KG1 (cell line): ENCODE measurements around the gene RNU1-3.
A peak's percentile ranks its signal among the peaks of the same experiment; 100 is the strongest.
"Not testable (repeated sequence)": the region's sequence is repeated elsewhere in the genome, so short reads cannot be mapped to it uniquely, and the experiment has no call there.

Source experiments
- DNase-seq: peaks from one replicate; lab custom pipeline; 2025; lab: John Stamatoyannopoulos, UW

RNU1-3 gene

DNA sequence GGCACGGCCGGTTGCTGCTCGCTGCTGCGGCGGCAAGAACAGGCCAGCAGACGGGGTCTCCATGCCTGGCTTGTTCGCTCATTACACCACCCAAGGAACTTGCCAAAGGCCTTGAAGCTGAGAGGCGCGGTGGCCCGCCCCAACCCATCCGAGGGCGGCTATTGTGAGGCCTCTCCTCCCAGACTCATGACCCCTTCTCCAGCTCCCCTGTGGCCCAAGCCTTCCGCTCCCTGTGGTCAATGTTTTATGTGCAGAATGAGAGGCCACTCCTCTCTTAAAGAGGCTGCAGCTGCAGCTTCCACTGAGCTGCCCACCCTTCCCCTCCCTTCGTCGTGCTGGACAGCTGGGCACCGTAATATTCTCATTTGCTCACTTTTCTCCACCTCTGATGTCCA is 27.6 kb upstream of the RNU1-3 start:
- not testable (repeated sequence) for DNase-seq

DNA sequence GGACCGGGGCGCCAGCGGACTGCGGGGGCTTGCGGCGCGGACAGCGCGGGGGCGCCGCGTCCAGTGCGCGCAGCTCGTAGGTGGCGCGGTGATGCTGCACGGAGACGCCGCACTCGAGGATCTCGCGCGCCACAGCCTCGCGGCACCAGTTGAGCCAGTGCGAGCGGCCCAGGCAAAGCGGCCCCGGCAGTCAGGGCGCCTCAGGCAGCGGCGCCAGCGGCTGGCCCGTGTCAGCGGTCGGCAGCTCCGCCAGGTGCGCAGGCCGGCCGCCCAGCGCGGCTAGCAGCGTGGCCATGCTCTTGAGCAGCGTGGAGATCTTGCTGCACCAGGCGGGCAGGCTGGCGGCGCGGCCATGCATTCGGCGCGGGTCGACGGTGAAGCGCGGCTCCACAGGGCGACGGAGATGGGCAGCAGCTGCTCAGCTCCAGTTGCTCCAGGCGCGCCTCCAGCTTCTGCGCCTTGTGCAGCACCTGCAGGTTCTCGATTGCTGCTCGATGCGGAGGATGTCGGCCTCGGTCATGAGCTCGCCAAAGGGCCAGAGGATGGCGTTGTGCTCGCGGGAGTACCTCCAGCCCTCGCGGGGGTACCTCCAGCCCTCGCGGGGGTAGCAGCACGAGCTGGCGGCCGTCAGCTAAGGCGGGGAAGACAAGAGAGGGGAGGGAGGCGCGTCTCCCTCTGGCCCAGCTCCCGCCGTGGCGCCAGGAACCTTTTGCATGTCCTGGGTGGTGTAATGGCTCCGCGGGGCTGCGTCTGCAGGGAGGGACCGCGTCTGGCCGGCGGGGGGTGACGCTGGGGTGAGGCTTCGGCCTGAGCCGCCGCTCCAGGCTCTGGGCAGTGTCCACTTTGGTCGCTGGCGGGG is 26.9 kb upstream of the RNU1-3 start:
- not testable (repeated sequence) for DNase-seq

DNA sequence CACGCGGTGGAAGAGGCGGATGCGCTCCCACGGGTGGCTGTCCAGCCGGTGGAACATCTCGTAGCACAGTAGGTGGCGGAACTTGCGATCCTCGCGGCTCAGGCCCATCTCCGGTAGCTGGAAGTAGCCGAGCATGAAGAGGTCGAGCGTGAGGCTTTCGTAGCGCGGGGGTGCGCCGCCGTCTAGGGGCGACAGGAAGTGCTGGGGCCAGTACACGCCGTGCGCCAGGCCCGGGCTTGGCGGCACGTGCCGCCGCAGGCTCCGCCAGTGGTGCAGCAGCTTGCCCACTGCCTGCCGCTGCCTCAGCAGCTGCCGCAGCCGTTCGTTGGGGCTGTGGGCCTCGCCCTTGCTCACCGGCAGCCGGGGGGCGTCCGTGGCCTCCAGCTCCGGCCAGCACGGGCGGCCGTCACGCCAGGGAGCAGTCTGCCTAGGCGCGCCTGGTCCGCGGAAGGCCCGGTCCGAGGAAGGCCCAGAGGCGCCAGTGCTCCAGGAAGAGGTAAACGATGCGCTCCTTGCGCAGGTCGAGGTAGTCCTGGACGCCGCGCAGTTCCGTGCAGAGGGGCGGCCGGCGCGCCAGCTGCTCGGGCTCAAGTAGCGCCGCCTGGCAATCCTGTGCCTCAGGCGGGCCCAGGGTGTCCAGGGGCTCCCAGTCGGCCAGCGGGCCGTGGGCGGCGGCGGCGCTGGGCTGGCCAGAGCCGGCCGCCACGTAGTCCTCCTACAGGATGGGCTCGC is 26.1 kb upstream of the RNU1-3 start:
- DNase-seq, result not testable (repeated sequence)

DNA sequence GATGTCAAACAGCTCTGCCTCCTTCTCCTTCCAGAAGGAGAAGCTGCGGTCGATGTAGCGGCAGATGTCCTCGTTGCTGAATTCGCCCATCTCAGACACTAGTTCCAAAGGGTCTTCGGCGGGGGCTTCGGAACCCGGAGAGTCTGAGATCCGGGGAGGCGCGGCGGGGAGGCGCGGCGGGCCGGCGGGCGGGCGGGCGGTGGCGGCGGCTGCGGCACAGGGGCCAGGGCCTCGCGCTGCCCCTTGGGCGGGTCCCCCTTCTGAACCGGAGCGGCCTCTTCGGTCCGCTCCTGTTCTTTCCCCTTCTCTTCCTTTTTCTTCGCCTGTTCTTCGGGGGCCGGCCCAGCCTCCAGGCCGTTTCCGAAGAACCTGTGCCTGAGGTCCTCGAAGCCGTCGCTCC is 25.5 kb upstream of the RNU1-3 start:
- DNase-seq, result not testable (repeated sequence)

DNA sequence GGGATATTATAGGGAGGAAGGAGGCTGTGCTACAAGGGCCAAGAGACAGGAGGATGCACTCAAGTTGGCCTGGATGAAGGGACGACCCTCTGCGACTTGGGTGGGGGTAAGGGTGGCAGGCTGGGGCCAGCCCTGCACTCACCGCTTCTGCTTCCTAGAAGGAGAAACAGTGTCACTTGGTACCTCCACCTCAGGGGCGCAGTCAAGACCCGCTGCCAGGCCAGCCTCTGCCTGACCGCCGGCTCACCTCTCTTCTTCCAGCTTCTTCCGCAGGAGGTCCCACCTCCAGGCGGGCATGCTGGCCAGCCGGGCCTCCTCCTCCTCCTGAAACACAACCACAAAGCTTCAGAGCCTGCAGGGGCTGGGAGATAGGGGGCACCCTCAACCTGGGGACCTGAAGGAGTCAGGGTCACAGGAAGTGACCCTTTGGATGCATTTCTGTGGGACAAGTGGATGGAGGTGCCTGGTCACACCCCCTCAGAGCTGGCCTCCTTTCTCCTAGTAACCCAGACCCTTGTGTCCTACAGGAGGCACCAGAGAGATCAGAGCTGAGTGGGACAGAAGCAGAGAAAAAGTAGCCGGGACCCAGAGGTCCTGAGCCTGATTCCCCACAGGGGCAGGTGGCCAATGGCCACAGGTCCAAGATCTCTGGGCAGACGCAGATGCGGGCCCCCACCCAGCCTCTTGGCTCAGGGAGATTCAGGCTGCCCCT is 24.4 kb upstream of the RNU1-3 start:
- not testable (repeated sequence) for DNase-seq

DNA sequence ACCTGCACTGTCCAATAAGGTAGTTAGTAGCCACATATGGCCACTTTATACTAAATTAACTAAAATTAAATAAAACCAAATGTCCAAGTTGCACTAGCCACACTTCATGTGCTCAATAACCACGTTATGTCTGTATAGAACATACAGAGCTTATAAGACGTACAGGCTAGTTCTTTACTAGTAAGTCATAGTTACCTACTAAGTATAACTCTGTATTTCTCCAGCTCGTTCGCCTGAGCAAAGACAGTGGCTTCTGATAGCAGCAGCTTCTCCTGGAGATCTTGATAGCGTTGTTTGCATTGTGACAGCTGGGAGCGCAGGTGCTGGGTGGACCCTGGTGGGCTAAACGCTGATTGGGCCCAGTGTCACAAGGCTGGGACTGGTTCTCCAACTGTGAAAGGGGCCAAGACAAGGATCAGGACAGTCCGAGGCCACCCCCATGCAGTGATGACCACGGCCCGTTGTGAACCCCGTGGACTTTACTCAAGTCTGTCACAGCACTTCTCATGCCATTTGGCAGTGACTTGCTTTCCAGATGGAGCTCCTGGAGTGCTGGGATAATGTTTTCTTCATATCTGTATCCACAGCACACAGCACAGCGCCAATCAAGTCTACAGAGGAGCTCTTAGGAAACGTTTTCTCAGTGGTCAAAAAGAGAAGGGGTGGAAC is 20.5 kb upstream of the RNU1-3 start:
- DNase-seq, result not testable (repeated sequence)

DNA sequence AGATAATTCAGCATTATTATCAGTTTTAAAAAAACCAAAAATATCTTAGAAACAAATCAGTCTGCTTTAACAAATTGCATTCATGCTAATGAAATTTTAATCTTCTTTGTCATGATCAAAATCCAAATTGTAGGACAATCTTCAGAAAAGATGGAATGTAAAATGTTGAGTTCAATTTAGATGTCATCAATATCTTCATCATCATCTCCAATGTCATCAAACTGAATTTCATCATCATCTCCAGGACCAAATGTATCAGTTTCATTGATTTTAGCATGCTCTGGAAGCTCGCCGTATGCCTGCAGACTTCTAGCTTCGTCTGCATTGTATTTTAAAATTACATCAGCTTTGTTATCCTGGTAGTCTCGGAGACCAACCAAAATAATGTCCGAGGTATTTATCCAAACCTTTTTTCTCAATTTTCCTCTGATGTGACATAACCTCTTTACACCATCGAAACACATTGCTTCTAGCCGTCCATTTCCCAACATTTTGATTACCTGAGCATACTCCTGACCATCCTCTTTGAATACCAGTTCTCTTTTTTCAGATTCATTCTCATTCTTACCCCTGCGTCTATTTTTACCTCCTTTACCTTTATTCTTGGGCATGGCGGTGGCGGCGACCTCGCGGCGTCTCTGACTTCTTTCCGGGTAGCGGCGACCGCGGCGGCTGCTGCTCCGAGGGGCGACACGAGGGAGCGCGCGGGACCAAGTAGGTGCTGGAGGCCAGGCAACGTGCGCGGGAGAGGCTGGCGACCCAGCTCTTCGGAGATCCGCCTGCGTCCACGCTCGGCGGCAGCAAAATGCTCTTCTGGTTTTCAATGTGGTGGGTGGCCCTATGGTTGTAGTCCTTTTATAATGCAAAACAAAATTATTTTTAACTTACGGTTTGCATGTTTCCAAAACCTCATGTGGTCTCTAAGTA is 19.0 kb upstream of the RNU1-3 start:
- DNase-seq, result not testable (repeated sequence)

DNA sequence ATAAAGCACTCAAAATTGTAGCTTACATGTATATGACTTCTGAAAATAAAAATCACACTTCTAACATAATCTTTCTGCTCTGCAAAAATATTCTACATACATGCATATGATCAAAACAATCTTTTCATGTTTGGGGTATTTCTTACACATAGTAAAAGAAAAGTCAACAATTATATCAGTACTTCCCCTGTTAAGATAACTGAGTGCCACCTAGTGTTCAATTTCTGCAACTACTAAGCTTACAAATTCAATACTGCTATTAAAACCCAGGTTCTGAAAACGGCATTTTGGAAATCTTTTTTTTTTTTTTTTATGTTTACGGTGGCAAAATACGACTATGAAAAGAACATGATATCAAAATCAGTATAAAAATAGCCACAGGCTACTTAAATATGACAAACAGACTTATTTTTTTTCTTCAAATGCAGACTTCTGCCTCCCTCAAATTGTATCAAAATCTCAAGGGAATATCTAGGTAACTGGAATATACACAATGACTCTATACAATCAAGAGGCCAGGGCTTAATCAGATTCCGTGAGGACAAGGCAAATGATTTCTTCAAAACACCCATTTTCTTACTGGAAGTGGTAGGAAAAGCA is 18.1 kb upstream of the RNU1-3 start:
- not testable (repeated sequence) for DNase-seq

DNA sequence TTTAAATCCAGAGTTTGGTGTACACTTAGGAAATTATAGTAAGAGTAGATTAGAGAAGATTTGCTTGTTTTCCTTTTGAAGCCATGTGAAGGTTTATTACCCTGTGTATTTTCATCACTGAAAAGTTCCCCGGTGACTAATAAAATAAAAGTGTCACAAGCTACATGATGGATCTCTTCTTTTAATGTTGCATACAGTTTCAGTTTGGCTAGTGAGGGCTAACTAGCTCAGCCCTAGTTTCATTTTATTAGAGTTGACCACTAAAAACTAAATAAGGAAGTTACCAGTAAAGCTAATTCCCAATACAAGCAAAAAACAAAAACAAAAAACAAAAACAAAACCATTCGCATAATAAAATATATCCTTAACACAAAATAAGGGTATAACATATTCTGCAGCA is 17.4 kb upstream of the RNU1-3 start:
- not testable (repeated sequence) for DNase-seq

DNA sequence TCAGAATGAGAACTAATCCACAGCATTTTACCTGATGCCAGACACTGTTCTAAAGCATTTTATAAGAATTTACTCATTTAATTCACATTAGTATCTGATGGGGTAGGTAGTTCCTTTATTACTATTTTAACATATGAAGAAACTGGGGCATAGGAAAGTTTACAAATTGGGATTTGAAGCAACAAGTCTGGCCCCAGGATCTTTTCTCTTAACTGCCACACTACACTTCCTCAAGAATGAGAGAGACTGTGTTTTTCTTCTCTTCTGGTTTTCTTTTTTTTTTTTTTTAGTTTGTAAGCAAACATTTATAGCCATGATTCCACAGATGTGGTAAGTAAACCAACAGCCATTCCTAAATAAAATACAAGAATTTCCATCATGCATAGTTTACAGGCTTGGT is 16.1 kb upstream of the RNU1-3 start:
- DNase-seq, result not testable (repeated sequence)

DNA sequence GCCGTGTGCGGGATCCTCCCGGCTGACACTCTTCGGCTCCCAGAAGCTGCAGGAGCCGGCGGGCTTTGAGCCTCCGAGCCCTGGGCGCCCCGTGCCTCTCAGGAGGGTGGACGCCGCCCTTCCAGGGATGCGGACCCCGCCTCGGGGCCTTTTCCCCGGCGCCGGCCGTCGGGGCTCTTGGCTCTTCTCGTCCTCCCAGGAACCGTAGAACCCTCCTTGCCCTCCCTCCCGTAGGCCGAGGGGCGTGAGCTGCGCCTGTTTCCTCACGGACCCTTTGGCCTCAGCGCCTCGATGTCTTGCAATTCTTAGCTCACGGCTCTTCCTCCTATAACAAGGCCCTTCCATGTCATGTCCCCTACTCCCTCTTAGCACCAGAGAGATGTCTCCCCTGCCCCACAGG is 13.6 kb upstream of the RNU1-3 start:
- not testable (repeated sequence) for DNase-seq

DNA sequence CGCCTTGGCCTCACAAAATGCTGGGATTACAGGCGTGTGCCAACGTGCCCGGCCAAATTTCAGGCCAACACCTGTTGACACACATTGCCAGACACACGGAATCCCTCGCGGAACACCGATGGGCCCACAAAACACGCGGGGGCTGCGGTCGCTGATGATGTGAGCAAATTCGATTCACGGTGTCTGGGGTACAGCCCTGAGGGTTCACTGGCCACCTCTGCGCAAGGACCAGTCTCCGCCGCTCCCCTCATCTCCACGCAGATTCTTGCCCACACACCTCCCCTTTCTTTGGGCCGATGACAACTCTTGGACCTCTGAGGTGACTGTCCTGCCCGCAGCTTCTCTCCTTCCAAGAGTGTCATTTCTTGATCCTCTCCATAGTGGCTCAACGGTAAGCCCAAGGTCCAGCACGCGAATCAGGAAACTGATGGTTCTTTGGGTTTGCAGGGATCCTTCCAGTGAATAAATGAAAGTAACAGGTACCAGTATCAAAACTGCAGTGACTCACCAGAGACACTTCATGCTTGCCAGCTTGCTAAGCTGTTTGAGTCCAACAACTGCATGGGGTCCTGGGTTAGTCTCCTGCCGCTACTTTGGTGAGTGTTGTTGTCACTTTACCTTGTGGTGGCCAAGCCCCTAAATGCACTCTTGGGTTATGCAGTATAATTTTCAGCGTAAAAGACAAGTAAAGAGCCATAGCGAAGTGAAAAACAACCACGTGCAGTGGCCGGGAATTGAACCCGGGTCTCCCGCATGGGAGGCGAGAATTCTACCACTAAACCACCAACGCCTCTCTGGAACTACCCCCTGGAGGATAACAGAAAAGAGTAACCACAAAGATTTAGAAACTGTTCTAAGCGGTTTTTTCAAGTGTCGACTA is 11.0 kb upstream of the RNU1-3 start:
- DNase-seq, result peak; percentile 46

DNA sequence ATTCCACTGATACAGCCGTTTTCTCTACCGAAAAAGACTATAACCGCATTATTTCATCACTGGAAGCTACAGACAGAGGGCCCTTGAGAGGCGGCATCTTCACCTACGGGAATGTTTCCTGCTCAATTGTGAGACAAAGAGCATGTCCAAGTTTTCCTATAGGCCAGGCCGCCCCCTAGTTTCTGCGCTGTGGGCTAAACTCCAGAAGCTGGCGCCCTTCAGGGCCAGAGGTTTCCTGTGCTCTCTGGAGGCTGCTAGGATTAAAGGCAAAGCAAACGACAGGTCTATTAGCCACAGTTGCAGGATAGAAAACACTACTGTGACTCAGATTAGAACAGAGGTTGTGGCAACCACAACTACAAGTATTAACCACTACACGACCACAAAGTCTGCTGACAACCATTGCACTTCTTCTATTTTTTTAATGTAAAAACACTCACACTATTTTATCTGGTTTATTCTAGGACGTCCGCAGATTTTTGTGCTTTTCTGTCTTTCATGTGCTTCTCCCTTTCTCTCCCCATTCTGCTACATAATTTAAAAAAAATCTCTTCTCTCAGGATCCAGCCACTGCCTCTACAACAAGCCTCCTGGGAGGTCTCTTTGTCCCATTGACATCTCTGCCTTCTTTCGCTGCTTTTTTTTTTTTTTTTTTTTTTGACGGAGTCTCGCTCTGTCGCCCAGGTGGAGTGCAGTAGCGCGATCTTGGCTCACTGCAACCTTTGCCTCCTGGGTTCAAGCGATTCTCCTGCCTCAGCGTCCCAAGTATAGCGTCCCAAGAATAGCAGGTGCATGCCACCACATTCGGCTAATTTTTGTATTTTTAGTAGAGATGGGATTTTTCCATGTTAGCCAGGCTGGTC is 10.1 kb upstream of the RNU1-3 start:
- not testable (repeated sequence) for DNase-seq

DNA sequence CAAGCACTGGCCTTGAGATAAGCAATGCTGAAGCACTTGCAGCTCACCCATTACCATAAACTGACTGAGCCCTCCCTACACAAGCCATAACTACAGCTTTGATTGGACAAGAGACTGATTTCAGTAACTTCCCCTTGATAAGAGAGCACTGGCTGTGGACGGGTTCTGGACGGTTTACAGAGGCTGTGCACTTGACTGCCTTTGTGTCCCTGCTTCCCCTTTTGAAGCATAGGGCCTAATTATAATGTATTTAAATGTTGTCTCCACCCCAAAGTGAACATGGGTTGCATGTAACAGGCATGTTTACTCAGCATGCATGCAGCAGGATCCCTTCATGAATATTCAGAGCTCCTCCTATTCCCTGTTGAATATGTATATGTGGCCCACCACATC is 8.4 kb upstream of the RNU1-3 start:
- not testable (repeated sequence) for DNase-seq

DNA sequence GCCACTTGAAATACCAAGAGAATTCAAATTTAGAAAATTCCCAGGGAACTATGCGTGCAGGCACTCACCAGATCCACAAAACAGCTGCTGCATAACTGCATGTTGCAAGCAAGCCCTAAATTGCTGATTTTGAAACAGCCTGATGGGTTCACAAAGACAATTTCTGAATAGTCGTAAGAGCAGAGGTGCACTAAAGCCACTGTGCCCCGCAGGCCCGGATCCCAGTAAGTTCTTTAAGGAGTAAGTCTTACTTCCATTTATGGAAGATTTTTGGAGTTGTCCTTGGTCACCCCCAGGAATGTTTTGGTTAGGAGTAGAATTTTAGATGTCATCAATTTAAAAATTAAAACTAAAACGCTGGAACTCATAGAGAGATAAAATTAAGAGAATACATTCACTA is 7.2 kb upstream of the RNU1-3 start:
- DNase-seq, result not testable (repeated sequence)

DNA sequence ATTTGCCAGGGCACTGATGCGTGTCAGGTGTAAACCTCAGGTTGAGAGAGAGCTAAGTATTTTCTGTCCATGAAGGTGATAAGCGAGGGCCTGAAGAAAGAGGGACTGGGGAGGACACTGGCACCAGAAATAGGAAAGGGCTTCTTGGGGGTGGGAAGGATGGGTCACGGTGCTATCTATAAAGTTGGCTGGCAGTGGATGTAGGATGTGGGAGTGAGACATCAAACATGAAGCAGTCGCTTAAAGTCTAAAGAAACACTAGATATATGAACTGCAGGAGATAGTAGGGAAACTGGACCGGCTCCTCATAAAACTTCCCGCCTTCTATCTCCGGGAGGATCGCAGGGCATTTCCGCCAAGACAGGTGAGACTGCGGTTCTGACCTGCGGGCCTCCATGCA is 912 bp downstream of the RNU1-3 start:
- not testable (repeated sequence) for DNase-seq

DNA sequence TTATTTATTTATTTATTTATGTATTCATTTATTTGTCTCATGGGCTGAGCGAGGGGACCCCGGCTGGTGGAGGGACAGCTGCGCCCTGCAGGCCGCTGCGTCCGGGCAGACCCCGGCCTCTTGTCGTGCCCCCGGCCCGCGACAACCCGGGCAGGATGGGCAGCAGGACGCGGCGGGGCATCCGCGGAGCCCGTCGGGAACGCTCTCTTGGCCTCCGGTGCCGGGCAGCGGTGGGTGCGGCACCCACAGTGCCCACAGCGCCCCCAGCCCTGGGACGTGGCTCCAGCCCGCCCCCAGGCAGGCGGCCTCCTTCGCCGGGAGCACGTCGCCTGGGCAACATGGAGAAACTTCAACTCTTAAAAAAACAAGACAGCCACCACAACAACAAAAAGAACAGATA is 8.5 kb downstream of the RNU1-3 start:
- not testable (repeated sequence) for DNase-seq

DNA sequence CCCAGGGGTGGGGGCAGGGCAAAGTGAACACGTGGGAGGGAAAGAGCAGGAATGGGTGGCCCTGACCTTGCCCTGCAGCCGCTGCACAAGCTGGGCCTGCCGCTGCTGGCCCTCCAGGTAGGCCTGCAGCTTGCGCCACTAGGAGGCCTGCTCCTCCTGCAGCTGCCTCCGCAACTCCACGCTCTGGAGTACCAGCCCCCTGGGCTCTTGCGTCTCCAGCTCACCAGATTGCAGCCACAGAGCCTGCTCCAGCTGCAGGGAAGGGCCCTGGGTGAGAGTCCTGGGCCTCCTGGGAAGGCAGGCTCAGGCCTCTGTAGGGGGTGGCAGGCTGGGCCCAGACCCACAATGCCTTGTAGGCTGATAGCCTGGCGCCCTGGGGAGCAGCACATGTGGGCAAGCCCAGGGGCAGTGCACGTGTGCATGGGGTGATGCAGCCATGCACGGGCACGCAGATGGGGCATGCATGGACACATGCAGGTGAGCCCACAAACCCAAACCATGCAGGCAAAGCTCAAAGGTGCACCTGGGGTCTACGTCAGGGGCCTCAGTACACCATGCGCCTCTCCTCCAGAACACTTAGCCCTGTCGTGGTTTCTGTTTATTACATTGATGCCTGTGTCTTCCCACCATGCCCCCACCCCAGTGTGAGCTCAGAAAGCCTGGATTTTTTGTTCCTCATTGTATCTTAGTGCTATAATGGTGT is 9.6 kb downstream of the RNU1-3 start:
- not testable (repeated sequence) for DNase-seq
